IMR-90 (cell line): ENCODE measurements around the gene SLC48A1. TPM values are rescaled to one million over a fixed set of nuclear protein-coding genes. Genes with fewer than 3 reads are reported as not detected.

Experiments
- ATAC-seq: fragments of 200-7000 bp; cut with Tn5 transposase; 2 replicates; pipeline ENCODE4 v1.9.1; 2020; ENCODE audit warnings: low read depth, mild to moderate bottlenecking, moderate library complexity
- BruUV-seq: library from RNA; stranded (reverse); fragments of 400-500 nt; replicated peaks from 2 replicates; lab custom pipeline; 2021; lab: Mats Ljungman, UMichigan
- CTCF ChIA-PET: fragments of 300-600 bp; formaldehyde crosslinking; extraction: SDS; loops from one replicate; lab custom pipeline; 2021; ENCODE audit warnings: antibody characterized with exemption; lab: Yijun Ruan, JAX
- POLR2A ChIA-PET: fragments of 300-600 bp; sonication (Branson Sonifier 250); formaldehyde crosslinking; loops from one replicate; lab custom pipeline; 2022; ENCODE audit warnings: antibody characterized with exemption; ENCODE audit not compliant: unreplicated experiment; lab: Charles Lee
- DNase-seq: peaks from one replicate; pipeline ENCODE4 v3.0.0; 2013
- H2AFZ ChIP-seq: replicated peaks from 2 replicates; pipeline ENCODE3; 2013; ENCODE audit warnings: low read length, mild to moderate bottlenecking; ENCODE audit not compliant: poor library complexity
- H2AK5ac ChIP-seq: 2 replicates; pipeline ENCODE4 v1.6.1; 2013; ENCODE audit warnings: low read depth, low read length, inconsistent platforms
- H2AK9ac ChIP-seq: replicated peaks from 2 replicates; pipeline ENCODE3; 2013; ENCODE audit warnings: mild to moderate bottlenecking, low read depth, low read length, moderate library complexity; ENCODE audit not compliant: poor library complexity
- H2BK120ac ChIP-seq: 2 replicates; pipeline ENCODE4 v1.6.1; 2013; ENCODE audit warnings: low read depth, low read length, inconsistent platforms
- H2BK15ac ChIP-seq: 3 replicates; pipeline ENCODE4 v1.6.1; 2013; ENCODE audit warnings: low read depth, low read length, inconsistent platforms
- H2BK20ac ChIP-seq: 2 replicates; pipeline ENCODE4 v1.6.1; 2013; ENCODE audit warnings: low read depth, mild to moderate bottlenecking, inconsistent platforms, low read length, moderate library complexity
- H2BK5ac ChIP-seq: 2 replicates; pipeline ENCODE4 v1.6.1; 2013; ENCODE audit warnings: mild to moderate bottlenecking, low read depth, low read length, inconsistent platforms; ENCODE audit not compliant: poor library complexity, severe bottlenecking
- H3K14ac ChIP-seq: replicated peaks from 2 replicates; pipeline ENCODE4 v1.6.1; 2013; ENCODE audit warnings: low read depth, low read length, inconsistent platforms
- H3K18ac ChIP-seq: 2 replicates; pipeline ENCODE4 v1.6.1; 2013; ENCODE audit warnings: low read depth, low read length, control low read depth
- H3K23ac ChIP-seq: 2 replicates; pipeline ENCODE4 v1.6.1; 2013; ENCODE audit warnings: low read depth, low read length, inconsistent platforms
- H3K27ac ChIP-seq: 2 replicates; pipeline ENCODE4 v1.5.1; 2013; ENCODE audit warnings: mild to moderate bottlenecking, control low read depth, low read length; ENCODE audit not compliant: insufficient read depth
- H3K27me3 ChIP-seq: 2 replicates; pipeline ENCODE4 v1.6.1; 2013; ENCODE audit warnings: low read length; ENCODE audit not compliant: control insufficient read depth, insufficient read depth
- H3K36me3 ChIP-seq: 2 replicates; pipeline ENCODE4 v1.6.1; 2013; ENCODE audit warnings: low read length, mixed read lengths; ENCODE audit not compliant: control insufficient read depth, insufficient read depth
- H3K4ac ChIP-seq: 2 replicates; pipeline ENCODE4 v1.6.1; 2013; ENCODE audit warnings: low read depth, low read length, inconsistent platforms
- H3K4me1 ChIP-seq: 2 replicates; pipeline ENCODE4 v1.6.1; 2013; ENCODE audit warnings: low read length, mixed read lengths; ENCODE audit not compliant: control insufficient read depth, insufficient read depth
- H3K4me2 ChIP-seq: 2 replicates; pipeline ENCODE4 v1.6.1; 2013; ENCODE audit warnings: low read depth, mild to moderate bottlenecking, control low read depth, low read length, moderate library complexity
- H3K4me3 ChIP-seq: 2 replicates; pipeline ENCODE4 v1.5.1; 2013; ENCODE audit warnings: low read depth, mild to moderate bottlenecking, control low read depth, low read length, moderate library complexity; ENCODE audit not compliant: insufficient read depth
- H3K56ac ChIP-seq: 2 replicates; pipeline ENCODE4 v1.6.1; 2013; ENCODE audit warnings: low read length, inconsistent platforms; ENCODE audit not compliant: insufficient read depth; ENCODE audit errors: extremely low read depth
- H3K79me1 ChIP-seq, 2 experiments: 2 replicates each; pipeline ENCODE4 v1.6.1; 2013; ENCODE audit warnings: low read length in 2 of 2, inconsistent platforms in 1 of 2, low read depth in 1 of 2
- H3K9ac ChIP-seq: 2 replicates; pipeline ENCODE4 v1.6.1; 2013; ENCODE audit warnings: low read depth, low read length, control low read depth
- H3K9me1 ChIP-seq: 2 replicates; pipeline ENCODE4 v1.6.1; 2013; ENCODE audit warnings: low read length, inconsistent platforms; ENCODE audit not compliant: insufficient read depth
- H3K9me3 ChIP-seq: 2 replicates; pipeline ENCODE4 v1.6.1; 2013; ENCODE audit warnings: low read length; ENCODE audit not compliant: control insufficient read depth, insufficient read depth
- H4K20me1 ChIP-seq: 2 replicates; pipeline ENCODE4 v1.6.1; 2013; ENCODE audit warnings: low read length, inconsistent platforms; ENCODE audit not compliant: insufficient read depth
- H4K5ac ChIP-seq: 2 replicates; pipeline ENCODE4 v1.6.1; 2013; ENCODE audit warnings: mild to moderate bottlenecking, low read depth, low read length, control low read depth
- H4K8ac ChIP-seq, 2 experiments: 2 replicates each; pipeline ENCODE4 v1.6.1; 2013; ENCODE audit warnings: low read depth in 2 of 2, low read length in 2 of 2, control low read depth in 1 of 2, inconsistent platforms in 1 of 2
- H4K91ac ChIP-seq: 2 replicates; pipeline ENCODE4 v1.6.1; 2013; ENCODE audit warnings: low read depth, low read length, inconsistent platforms; ENCODE audit not compliant: insufficient read depth
- BHLHE40 ChIP-seq: fragments of 150-350 bp; IDR thresholded peaks from 2 replicates; pipeline ENCODE4 v1.6.1; 2016; ENCODE audit warnings: mild to moderate bottlenecking, low read depth, low read length
- CHD1 ChIP-seq: IDR thresholded peaks from 2 replicates; pipeline ENCODE4 v1.6.1; 2012; ENCODE audit warnings: low read depth, low read length, improper control_type of control experiment
- ELK1 ChIP-seq: fragments of 150-350 bp; IDR thresholded peaks from 2 replicates; pipeline ENCODE4 v1.6.1; 2016; ENCODE audit warnings: low read depth, mild to moderate bottlenecking, low read length, moderate library complexity, borderline replicate concordance
- FOS ChIP-seq: fragments of 150-350 bp; IDR thresholded peaks from 2 replicates; pipeline ENCODE4 v1.6.1; 2016; ENCODE audit warnings: low read depth, low read length
- MAZ ChIP-seq: IDR thresholded peaks from 2 replicates; pipeline ENCODE4 v1.6.1; 2012; ENCODE audit warnings: low read depth, mild to moderate bottlenecking, low read length, improper control_type of control experiment, moderate library complexity, borderline replicate concordance
- NFE2L2 ChIP-seq: fragments of 150-350 bp; IDR thresholded peaks from 2 replicates; pipeline ENCODE4 v1.6.1; 2016; ENCODE audit warnings: low read depth, mild to moderate bottlenecking, low read length
- POLR2A ChIP-seq: IDR thresholded peaks from 2 replicates; pipeline ENCODE4 v1.6.1; 2012; ENCODE audit warnings: mild to moderate bottlenecking, low read depth, low read length
- RAD21 ChIP-seq: IDR thresholded peaks from 2 replicates; pipeline ENCODE4 v1.6.1; 2012; ENCODE audit warnings: low read length, improper control_type of control experiment
- RFX5 ChIP-seq: IDR thresholded peaks from 2 replicates; pipeline ENCODE4 v1.8.0; 2012; ENCODE audit warnings: low read depth, mild to moderate bottlenecking, low read length, moderate library complexity
- USF2 ChIP-seq: fragments of 150-350 bp; IDR thresholded peaks from 2 replicates; pipeline ENCODE4 v1.6.1; 2017; ENCODE audit warnings: mild to moderate bottlenecking, antibody characterized with exemption, low read length, low read depth
- WGBS, 2 experiments: methylation state at CpG; one replicate each; pipeline versions ENCODE4 v1.1.5 to v1.1.7; 2013; ENCODE audit warnings: missing lambda C conversion rate in 2 of 2; ENCODE audit not compliant: insufficient read length in 1 of 2; ENCODE audit errors: extremely low coverage in 2 of 2; 5-methylcytosine and 5-hydroxymethylcytosine counted together
- dilution Hi-C: fragments of 300-500 bp; cut with HindIII; formaldehyde crosslinking; loops from one replicate; pipeline ENCODE4 v1.14.3; 2018; ENCODE audit warnings: low sequenced_read_pairs; ENCODE audit not compliant: unreplicated experiment
- in situ Hi-C: fragments of 300-500 bp; cut with MboI; formaldehyde crosslinking; loops from 3 replicates; pipeline ENCODE4 v1.14.3; 2019; ENCODE audit warnings: low sequenced_read_pairs, inconsistent platforms, mixed read lengths
- intact Hi-C: fragments of 100-400 bp; cut with micrococcal nuclease; formaldehyde crosslinking; loops from 2 replicates; pipeline ENCODE4 v1.10.0; 2022
- polyA plus RNA-seq, 3 experiments: library from polyadenylated mRNA; depleted of rRNA; stranded (reverse); fragments of >200 nt; gene quantifications; 2 replicates each; pipeline ENCODE4 v1.2.3, GENCODE V29; 2012; ENCODE audit warnings: low replicate concordance in 1 of 3
- total RNA-seq: library from RNA; depleted of rRNA; stranded (reverse); fragments of >200 nt; gene quantifications from 2 replicates; pipeline ENCODE4 v1.2.3, GENCODE V29; 2012

The SLC48A1 gene
- total and polyA plus RNA-seq, 2 of the 4 experiments (the other 2 are of a cell fraction): 4.8 to 5.9 TPM

- H2BK120ac ChIP-seq: no peak overlapping the region
- no peak overlapping the region for H3K4ac ChIP-seq
- peaks cover 32% of the 10 kb centered on the region for H3K27me3 ChIP-seq
- H3K27ac ChIP-seq: no peak overlapping the region
- no peak for ATAC-seq
- no peak overlapping the region for H2BK20ac ChIP-seq
- H2BK15ac ChIP-seq: no peak overlapping the region
- peaks cover 2% of the 10 kb centered on the region; the same call in 1 of the 2 replicates for H3K4me1 ChIP-seq
- no peaks in the 10 kb centered on the region for H3K36me3 ChIP-seq
- no peak overlapping the region for H4K8ac ChIP-seq
- no peak for DNase-seq
- BruUV-seq: no TSS peak
- H3K18ac ChIP-seq: no peak overlapping the region
- no peak overlapping the region for H4K5ac ChIP-seq
- H3K56ac ChIP-seq: no peak overlapping the region
- H3K14ac ChIP-seq: no peak overlapping the region
- no peaks in the 10 kb centered on the region for H3K79me1 ChIP-seq
- no peak overlapping the region for H2BK5ac ChIP-seq
- CTCF ChIA-PET: no interaction called here
- TF ChIP-seq FOS (no peak), ELK1 (no peak), POLR2A (no peak), NFE2L2 (no peak), MAZ (no peak), RFX5 (no peak), USF2 (no peak), RAD21 (no peak), CHD1 (no peak), BHLHE40 (no peak)
- no peak overlapping the region for H3K4me2 ChIP-seq
- no peaks in the 10 kb centered on the region for H3K9me1 ChIP-seq
- H3K9ac ChIP-seq: no peak overlapping the region
- no peak overlapping the region for H2AFZ ChIP-seq
- dilution Hi-C loops (no loop called here), in situ Hi-C loops (loop anchor here (10.0 kb wide), 1 partner anchor 89 kb away; no protein-coding TSS in a partner anchor), intact Hi-C loops (no loop called here)
- no peaks in the 10 kb centered on the region for H3K9me3 ChIP-seq
- WGBS, 2 experiments: 50% methylated on average over 2 of the region's 5 CpGs; no CpG with 5 or more reads in 1 of the 2 experiments
- H2AK5ac ChIP-seq: no peak overlapping the region
- no peak overlapping the region for H4K91ac ChIP-seq
- POLR2A ChIA-PET: no interaction called here
- no peak overlapping the region for H3K4me3 ChIP-seq
- H3K23ac ChIP-seq: no peak overlapping the region
- no peak overlapping the region for H2AK9ac ChIP-seq
- no peaks in the 10 kb centered on the region for H4K20me1 ChIP-seq
Measured at GRCh38 chr12:47746073-47746472, 27.0 kb upstream of the SLC48A1 start.
